K562 (cell line): ENCODE data around the gene ZNF467. TPM values are rescaled to one million over a fixed set of nuclear protein-coding genes. Genes with fewer than 3 reads are reported as not detected.
A peak's percentile ranks its signal among the peaks of the same experiment; 100 is the strongest.

Experiments
- ATAC-seq: fragments of 200-7000 bp; cut with Tn5 transposase; 3 replicates; pipeline ENCODE4 v1.9.1; 2020; ENCODE audit warnings: moderate library complexity
- BruUV-seq: library from RNA; stranded (reverse); fragments of 400-500 nt; replicated peaks from 2 replicates; lab custom pipeline; 2021; lab: Mats Ljungman, UMichigan
- CTCF ChIA-PET: fragments of 300-600 bp; formaldehyde crosslinking; extraction: SDS; loops from one replicate; lab custom pipeline; 2021; ENCODE audit warnings: low intra/inter-chr PET ratio; lab: Yijun Ruan, JAX
- POLR2A ChIA-PET: fragments of 300-600, 350-650 bp; sonication (Branson Sonifier 250); formaldehyde crosslinking; extraction: SDS; loops from one replicate; lab custom pipeline; 2021; ENCODE audit warnings: antibody characterized with exemption, inconsistent platforms; lab: Yijun Ruan, JAX
- DNase-seq, 4 experiments: peaks; one replicate each; pipeline versions ENCODE4 v3.0.0 to v3.0.0-alpha.2; 2011 to 2018; ENCODE audit warnings: low spot score in 3 of 4, mixed read lengths in 3 of 4; ENCODE audit errors: extremely low read depth in 1 of 4
- FAIRE-seq: peaks from 2 replicates; lab custom pipeline; 2011; peaks lifted over from hg19 to GRCh38; lab: Jason Lieb, UNC
- H2AFZ ChIP-seq: 2 replicates; pipeline ENCODE4 v1.6.0; 2011; ENCODE audit warnings: low read depth, low read length, control low read depth, inconsistent platforms
- H3K27ac ChIP-seq: fragments of 200-600 bp; 3 replicates; pipeline ENCODE4 v1.8.0; 2011; ENCODE audit warnings: low read depth, mild to moderate bottlenecking, control low read depth, inconsistent platforms, low read length, moderate library complexity, mixed read lengths; ENCODE audit errors: extremely low read depth
- H3K27me3 ChIP-seq, 2 experiments: fragments of 300-600 bp in 1 of 2; 2 replicates in 1 of 2; 3 replicates in 1 of 2; pipeline versions ENCODE4 v1.6.0 to v1.8.0; 2011; ENCODE audit warnings: inconsistent platforms in 2 of 2, low read length in 2 of 2, mild to moderate bottlenecking in 1 of 2, mixed read lengths in 1 of 2, moderate library complexity in 1 of 2; ENCODE audit not compliant: control insufficient read depth in 2 of 2, insufficient read depth in 2 of 2
- H3K36me3 ChIP-seq: fragments of 300-600 bp; 3 replicates; pipeline ENCODE4 v1.8.0; 2011; ENCODE audit warnings: mild to moderate bottlenecking, low read length, inconsistent platforms; ENCODE audit not compliant: control insufficient read depth, insufficient read depth
- H3K4me1 ChIP-seq, 2 experiments: fragments of 200-600 bp in 1 of 2; replicated peaks in 1 of 2; 2 replicates in 1 of 2; 3 replicates in 1 of 2; pipeline versions ENCODE4 v1.5.1 to v1.8.0; 2011; ENCODE audit warnings: inconsistent platforms in 2 of 2, low read length in 2 of 2, mild to moderate bottlenecking in 1 of 2, mixed read lengths in 1 of 2, moderate library complexity in 1 of 2; ENCODE audit not compliant: control insufficient read depth in 2 of 2, insufficient read depth in 2 of 2
- H3K4me2 ChIP-seq: 2 replicates; pipeline ENCODE4 v1.6.1; 2011; ENCODE audit warnings: low read length, control low read depth, inconsistent platforms, mixed read lengths; ENCODE audit not compliant: insufficient read depth
- H3K4me3 ChIP-seq: fragments of 200-600 bp; sonication (generic), shearing (Covaris generic); 2 replicates; pipeline ENCODE4 v1.5.1; 2016; ENCODE audit warnings: control low read depth, inconsistent platforms
- H3K79me2 ChIP-seq: fragments of 200-600 bp; 3 replicates; pipeline ENCODE4 v1.8.0; 2011; ENCODE audit warnings: low read length, inconsistent platforms; ENCODE audit not compliant: control insufficient read depth, insufficient read depth
- H3K9ac ChIP-seq, 2 experiments: 2 replicates each; pipeline versions ENCODE4 v1.6.0 to v1.6.1; 2011; ENCODE audit warnings: low read depth in 2 of 2, low read length in 2 of 2, control low read depth in 1 of 2, inconsistent platforms in 1 of 2, mild to moderate bottlenecking in 1 of 2, mixed read lengths in 1 of 2; ENCODE audit not compliant: insufficient read depth in 1 of 2
- H3K9me1 ChIP-seq: one replicate; pipeline ENCODE4 v1.6.0; 2011; ENCODE audit warnings: inconsistent platforms, mild to moderate bottlenecking, low read length, moderate library complexity; ENCODE audit not compliant: control insufficient read depth, insufficient read depth
- H3K9me3 ChIP-seq: replicated peaks from 2 replicates; pipeline ENCODE4 v1.5.1; 2011; ENCODE audit warnings: low read depth, low read length, inconsistent platforms; ENCODE audit not compliant: control insufficient read depth, insufficient read depth
- H4K20me1 ChIP-seq: replicated peaks from 2 replicates; pipeline ENCODE4 v1.6.1; 2011; ENCODE audit warnings: low read length, inconsistent platforms, mixed read lengths; ENCODE audit not compliant: control insufficient read depth, insufficient read depth
- CBX1 ChIP-seq: sonication (generic); IDR thresholded peaks from 2 replicates; pipeline ENCODE4 v1.6.1; 2016; ENCODE audit warnings: antibody characterized with exemption, low read depth, mild to moderate bottlenecking
- ESRRA ChIP-seq: fragments of 450-650 bp; IDR thresholded peaks from 2 replicates; pipeline ENCODE4 v1.6.1; 2014; ENCODE audit warnings: low read depth, mild to moderate bottlenecking, moderate library complexity, borderline replicate concordance
- KLF1 ChIP-seq: fragments of 450-650 bp; IDR thresholded peaks from 2 replicates; pipeline ENCODE4 v1.6.1; 2016; ENCODE audit warnings: missing genetic modification characterization, missing compliant biosample characterization
- POLR2H ChIP-seq: IDR thresholded peaks from 2 replicates; pipeline ENCODE4 v1.6.1; 2016; ENCODE audit warnings: missing genetic modification characterization, low read depth, mild to moderate bottlenecking, control low read depth, missing compliant biosample characterization, moderate library complexity
- POLR3A ChIP-seq: IDR thresholded peaks from 2 replicates; pipeline ENCODE4 v1.6.1; 2011; ENCODE audit warnings: borderline replicate concordance, mild to moderate bottlenecking, moderate library complexity; ENCODE audit not compliant: insufficient read length, insufficient read depth; ENCODE audit errors: extremely low read depth
- RFX7 ChIP-seq: fragments of 250-450 bp; sonication (Bioruptor Pico); IDR thresholded peaks from 2 replicates; pipeline ENCODE4 v1.5.1; 2021; ENCODE audit warnings: mild to moderate bottlenecking
- SIN3B ChIP-seq: fragments of 450-650 bp; IDR thresholded peaks from 2 replicates; pipeline ENCODE4 v1.6.1; 2017; ENCODE audit warnings: low read depth, mild to moderate bottlenecking, moderate library complexity
- SMARCA5 ChIP-seq: fragments of 450-650 bp; IDR thresholded peaks from 2 replicates; pipeline ENCODE4 v1.6.1; 2016
- SREBF1 ChIP-seq: fragments of 150-350 bp; IDR thresholded peaks from 2 replicates; pipeline ENCODE4 v1.6.1; 2014; ENCODE audit warnings: antibody characterized with exemption, low read depth, low read length, borderline replicate concordance
- XRCC5 ChIP-seq: fragments of 200-400 bp; formaldehyde crosslinking; IDR thresholded peaks from 2 replicates; pipeline ENCODE4 v1.6.1; 2017; ENCODE audit warnings: low read depth, mild to moderate bottlenecking, low read length
- ZNF224 ChIP-seq: sonication (generic); formaldehyde crosslinking; IDR thresholded peaks from 2 replicates; pipeline ENCODE4 v1.8.0; 2022; ENCODE audit warnings: mild to moderate bottlenecking, missing genetic modification reagents
- ZNF76 ChIP-seq: fragments of 250-450 bp; sonication (Bioruptor Pico); IDR thresholded peaks from 2 replicates; pipeline ENCODE4 v1.4.0; 2020; ENCODE audit warnings: mild to moderate bottlenecking, moderate library complexity, borderline replicate concordance
- ZNF778 ChIP-seq: fragments of 450-650 bp; formaldehyde crosslinking; IDR thresholded peaks from 2 replicates; pipeline ENCODE4 v1.4.0; 2020; ENCODE audit warnings: mild to moderate bottlenecking, moderate library complexity
- WGBS: fragments of 100-300 bp; shearing (Covaris generic); methylation state at CpG from one replicate; pipeline ENCODE4 v1.1.6; 2016; ENCODE audit warnings: low coverage, mixed read lengths; ENCODE audit not compliant: insufficient coverage; ENCODE audit errors: missing lambda C conversion rate; 5-methylcytosine and 5-hydroxymethylcytosine counted together
- in situ Hi-C: fragments of 300-500 bp; cut with MboI; formaldehyde crosslinking; loops from 4 replicates; pipeline ENCODE4 v1.15.0; 2018; ENCODE audit warnings: inconsistent platforms, mixed read lengths
- intact Hi-C: fragments of 100-400 bp; cut with micrococcal nuclease; formaldehyde crosslinking; loops from 2 replicates; pipeline ENCODE4 v1.14.2; 2022
- polyA plus RNA-seq, 8 experiments: library from polyadenylated mRNA; depleted of rRNA in 4 of 8; stranded (reverse) in 5 of 8; unstranded in 3 of 8; fragments of >200 nt; fragmentation: Nextera tagmentation in 2 of 8; fragmentation: Illumina TruSeq in 1 of 8; extraction: Ambion mirVana in 2 of 8; extraction: Trizol in 1 of 8; gene quantifications; 2 replicates each; pipeline versions ENCODE4 v1.2.1 to v1.2.3, GENCODE V29; 2011 to 2014; ENCODE audit warnings: inconsistent platforms in 1 of 8, missing spikeins in 1 of 8
- total RNA-seq, 7 experiments: library from RNA; depleted of rRNA in 6 of 7; stranded (reverse); fragments of >200 nt in 6 of 7; fragmentation: Illumina TruSeq in 2 of 7; extraction: Trizol in 2 of 7; gene quantifications; 2 replicates each; pipeline versions ENCODE4 v1.2.1 to v1.2.3, GENCODE V29; 2011 to 2021; ENCODE audit warnings: low replicate concordance in 1 of 7
- TF ChIP-seq, protein P1 (sequence below): fragments of 450-650 bp; IDR thresholded peaks from 2 replicates; pipeline ENCODE4 v1.7.0; 2016; ENCODE audit warnings: borderline replicate concordance

The ZNF467 gene
- total and polyA plus RNA-seq, 9 of the 15 experiments (the other 6 are each of a cell fraction or from before 2014, with no cell fraction given), result 0.32 to 14.2 (median 1.7) TPM

DNA sequence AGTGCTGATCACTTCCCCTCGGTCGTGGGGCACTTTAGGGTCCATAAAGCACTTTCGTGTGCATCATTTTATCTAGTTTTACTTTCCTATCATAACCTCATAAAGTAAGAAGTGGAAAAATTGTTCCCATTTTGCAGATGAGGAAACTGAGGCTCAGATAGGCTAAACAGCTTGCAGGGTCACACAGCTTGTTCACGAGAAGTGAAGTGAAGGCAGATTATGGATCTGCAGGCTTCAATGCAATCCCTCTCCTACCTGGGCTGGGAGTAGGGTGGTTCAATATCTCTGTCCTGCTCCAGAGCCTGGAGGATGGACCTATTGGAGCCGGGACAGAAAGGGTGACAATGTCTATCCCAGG lies 10.8 kb upstream of the ZNF467 start:
- no peak for ATAC-seq
- no peak for FAIRE-seq
- H3K9me3 ChIP-seq, result no peaks in the 10 kb centered on the region
- 5% methylated on average over 5 of the region's 5 CpGs for WGBS
- no peaks in the 10 kb centered on the region for H3K36me3 ChIP-seq
- in situ Hi-C loops (no loop called here), intact Hi-C loops (no loop called here)
- CTCF ChIA-PET, result no interaction called here
- POLR2A ChIA-PET, result interaction anchor here (0.6 to 1.5 kb wide), 4 partner anchors 9 to 168 kb away, joined by 3 to 5 read pairs (median 4); no protein-coding TSS in a partner anchor
- H4K20me1 ChIP-seq, result peaks cover 16% of the 10 kb centered on the region; the same call in 1 of the 2 replicates
- H3K4me3 ChIP-seq, result no peak overlapping the region
- no peak for DNase-seq
- no peaks in the 10 kb centered on the region for H3K9me1 ChIP-seq
- H3K27ac ChIP-seq, result no peak overlapping the region
- peaks cover 4 to 77% of the 10 kb centered on the region in 2 experiments; a peak in 4 of 5 replicates for H3K4me1 ChIP-seq
- no peaks in the 10 kb centered on the region for H3K79me2 ChIP-seq
- no peak overlapping the region for H3K4me2 ChIP-seq
- H3K27me3 ChIP-seq, result peaks cover 0 to 18% of the 10 kb centered on the region in 2 experiments; a peak in 3 of 5 replicates
- no peak overlapping the region for H2AFZ ChIP-seq
- peak overlapping the region in 1 of 2 experiments; percentile 75; a peak in 2 of 4 replicates for H3K9ac ChIP-seq
- no TSS peak for BruUV-seq
- TF ChIP-seq POLR3A (no peak), ZNF778 (CRISPR knock-in tag) (no peak), KLF1 (tag) (no peak), SMARCA5 (peak; percentile 89; the same call in 1 of the 2 replicates), SIN3B (no peak), SREBF1 (no peak), ESRRA (peak; percentile 36; the same call in 1 of the 2 replicates), XRCC5 (0 out of 2 replicates have a peak, but pooled peaks have one; percentile 21), RFX7 (CRISPR knock-in tag) (no peak), ZNF76 (CRISPR knock-in tag) (no peak), CBX1 (peak; percentile 75; the same call in 1 of the 2 replicates), ZNF224 (CRISPR knock-in tag) (no peak), POLR2H (tag) (no peak)
- TF ChIP-seq, protein P1, sequence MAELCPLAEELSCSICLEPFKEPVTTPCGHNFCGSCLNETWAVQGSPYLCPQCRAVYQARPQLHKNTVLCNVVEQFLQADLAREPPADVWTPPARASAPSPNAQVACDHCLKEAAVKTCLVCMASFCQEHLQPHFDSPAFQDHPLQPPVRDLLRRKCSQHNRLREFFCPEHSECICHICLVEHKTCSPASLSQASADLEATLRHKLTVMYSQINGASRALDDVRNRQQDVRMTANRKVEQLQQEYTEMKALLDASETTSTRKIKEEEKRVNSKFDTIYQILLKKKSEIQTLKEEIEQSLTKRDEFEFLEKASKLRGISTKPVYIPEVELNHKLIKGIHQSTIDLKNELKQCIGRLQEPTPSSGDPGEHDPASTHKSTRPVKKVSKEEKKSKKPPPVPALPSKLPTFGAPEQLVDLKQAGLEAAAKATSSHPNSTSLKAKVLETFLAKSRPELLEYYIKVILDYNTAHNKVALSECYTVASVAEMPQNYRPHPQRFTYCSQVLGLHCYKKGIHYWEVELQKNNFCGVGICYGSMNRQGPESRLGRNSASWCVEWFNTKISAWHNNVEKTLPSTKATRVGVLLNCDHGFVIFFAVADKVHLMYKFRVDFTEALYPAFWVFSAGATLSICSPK, result no peak
